DND-41 (cell line): ENCODE data around the gene NTMT1.

Source experiments
- ATAC-seq: fragments of 200-7000 bp; cut with Tn5 transposase; 3 replicates; pipeline ENCODE4 v1.9.1; 2021; ENCODE audit warnings: low read depth; ENCODE audit not compliant: insufficient read depth
- DNase-seq: peaks from one replicate; pipeline ENCODE4 v3.0.0-alpha.2; 2020
- H2AFZ ChIP-seq: 2 replicates; pipeline ENCODE4 v1.6.0; 2012; ENCODE audit warnings: low read depth, low read length
- H3K27ac ChIP-seq: 2 replicates; pipeline ENCODE4 v1.5.1; 2012; ENCODE audit warnings: low read length, inconsistent platforms
- H3K27me3 ChIP-seq: fragments of 200-600 bp; sonication (generic); 2 replicates; pipeline ENCODE4 v1.6.0; 2012; ENCODE audit warnings: low read length, mild to moderate bottlenecking, inconsistent platforms; ENCODE audit not compliant: insufficient read depth, poor library complexity
- H3K36me3 ChIP-seq: 2 replicates; pipeline ENCODE4 v1.5.1; 2012; ENCODE audit warnings: low read length, inconsistent platforms; ENCODE audit not compliant: insufficient read depth
- H3K4me1 ChIP-seq: 2 replicates; pipeline ENCODE4 v1.5.1; 2012; ENCODE audit warnings: mild to moderate bottlenecking, low read length; ENCODE audit not compliant: insufficient read depth
- H3K4me2 ChIP-seq: 2 replicates; pipeline ENCODE4 v1.6.0; 2012; ENCODE audit warnings: mild to moderate bottlenecking, moderate library complexity, low read length, inconsistent platforms; ENCODE audit not compliant: insufficient read depth
- H3K4me3 ChIP-seq, 2 experiments: fragments of 200-600 bp in 1 of 2; shearing (Covaris generic) in 1 of 2; 2 replicates each; pipeline ENCODE4 v1.5.1; 2012 to 2016; ENCODE audit warnings: inconsistent platforms in 2 of 2, low read length in 2 of 2, mild to moderate bottlenecking in 2 of 2, low read depth in 1 of 2, moderate library complexity in 1 of 2
- H3K79me2 ChIP-seq: 2 replicates; pipeline ENCODE4 v1.6.0; 2012; ENCODE audit warnings: low read length, inconsistent platforms; ENCODE audit not compliant: insufficient read depth
- H3K9ac ChIP-seq: 2 replicates; pipeline ENCODE4 v1.6.0; 2012; ENCODE audit warnings: low read depth, mild to moderate bottlenecking, inconsistent platforms, low read length, moderate library complexity
- H3K9me3 ChIP-seq: 2 replicates; pipeline ENCODE4 v1.5.1; 2012; ENCODE audit warnings: low read length, moderate library complexity, mild to moderate bottlenecking, inconsistent platforms; ENCODE audit not compliant: insufficient read depth, severe bottlenecking
- H4K20me1 ChIP-seq: 2 replicates; pipeline ENCODE4 v1.6.0; 2012; ENCODE audit warnings: low read length; ENCODE audit not compliant: insufficient read depth
- EZH2 ChIP-seq: IDR thresholded peaks from 3 replicates; pipeline ENCODE4 v1.6.1; 2012; ENCODE audit warnings: borderline replicate concordance, low read depth, mild to moderate bottlenecking, moderate library complexity, low read length, inconsistent platforms; ENCODE audit not compliant: severe bottlenecking
- TF ChIP-seq, protein P1 (sequence below): IDR thresholded peaks from 2 replicates; pipeline ENCODE4 v1.5.1; 2012; ENCODE audit warnings: borderline replicate concordance, low read length, moderate library complexity, mild to moderate bottlenecking; ENCODE audit not compliant: poor library complexity, severe bottlenecking; ENCODE audit errors: extremely low read depth

Gene NTMT1

GRCh38 chr9:129595311-129595741, 30.6 kb upstream of the NTMT1 start:
- no peak overlapping the region for H3K4me2 ChIP-seq
- TF ChIP-seq, protein P1, sequence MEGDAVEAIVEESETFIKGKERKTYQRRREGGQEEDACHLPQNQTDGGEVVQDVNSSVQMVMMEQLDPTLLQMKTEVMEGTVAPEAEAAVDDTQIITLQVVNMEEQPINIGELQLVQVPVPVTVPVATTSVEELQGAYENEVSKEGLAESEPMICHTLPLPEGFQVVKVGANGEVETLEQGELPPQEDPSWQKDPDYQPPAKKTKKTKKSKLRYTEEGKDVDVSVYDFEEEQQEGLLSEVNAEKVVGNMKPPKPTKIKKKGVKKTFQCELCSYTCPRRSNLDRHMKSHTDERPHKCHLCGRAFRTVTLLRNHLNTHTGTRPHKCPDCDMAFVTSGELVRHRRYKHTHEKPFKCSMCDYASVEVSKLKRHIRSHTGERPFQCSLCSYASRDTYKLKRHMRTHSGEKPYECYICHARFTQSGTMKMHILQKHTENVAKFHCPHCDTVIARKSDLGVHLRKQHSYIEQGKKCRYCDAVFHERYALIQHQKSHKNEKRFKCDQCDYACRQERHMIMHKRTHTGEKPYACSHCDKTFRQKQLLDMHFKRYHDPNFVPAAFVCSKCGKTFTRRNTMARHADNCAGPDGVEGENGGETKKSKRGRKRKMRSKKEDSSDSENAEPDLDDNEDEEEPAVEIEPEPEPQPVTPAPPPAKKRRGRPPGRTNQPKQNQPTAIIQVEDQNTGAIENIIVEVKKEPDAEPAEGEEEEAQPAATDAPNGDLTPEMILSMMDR = no peak
- TF ChIP-seq EZH2 = no peak
- H3K36me3 ChIP-seq = no peaks in the 10 kb centered on the region
- no peak for ATAC-seq
- no peaks in the 10 kb centered on the region for H3K9me3 ChIP-seq
- H3K27ac ChIP-seq = no peak overlapping the region
- no peak overlapping the region for H3K4me3 ChIP-seq
- H2AFZ ChIP-seq = no peak overlapping the region
- no peaks in the 10 kb centered on the region for H4K20me1 ChIP-seq
- DNase-seq = no peak
- H3K27me3 ChIP-seq = no peaks in the 10 kb centered on the region
- H3K4me1 ChIP-seq = no peaks in the 10 kb centered on the region
- H3K9ac ChIP-seq = no peak overlapping the region
- no peaks in the 10 kb centered on the region for H3K79me2 ChIP-seq

DNA sequence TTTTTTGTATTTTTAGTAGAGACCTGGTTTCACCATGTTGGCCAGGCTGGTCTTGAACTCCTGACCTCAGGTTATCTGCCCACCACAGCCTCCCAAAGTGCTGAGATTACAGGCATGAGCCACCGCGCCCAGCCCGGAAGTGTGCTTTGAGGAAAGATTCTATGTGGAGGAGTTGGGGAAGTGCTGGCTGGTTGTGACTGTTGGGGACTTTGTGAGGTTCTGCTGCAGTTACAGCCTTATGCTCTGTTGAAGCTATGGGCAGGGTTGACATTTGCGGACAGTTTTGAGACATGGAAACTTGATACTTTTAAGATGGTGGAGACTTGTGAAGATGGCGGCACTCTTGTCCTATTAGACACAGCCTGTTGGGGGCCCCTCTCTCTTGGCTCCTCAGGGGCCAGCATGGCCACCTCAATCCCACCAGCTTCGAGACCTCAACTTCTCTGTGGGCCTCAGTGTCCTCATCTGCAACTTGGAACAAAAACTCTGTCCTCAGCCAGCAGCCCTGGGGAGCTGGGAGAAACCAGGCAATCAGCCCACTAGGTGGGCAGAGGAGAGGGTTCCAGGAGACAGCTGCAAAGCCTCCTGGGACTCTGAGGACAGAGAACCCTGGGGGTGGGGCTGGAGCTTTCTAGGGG, 29.9 kb upstream of the NTMT1 start:
- Histone ChIP-seq H3K4me2 (no peak overlapping the region), H4K20me1 (no peaks in the 10 kb centered on the region), H3K4me3 (no peak overlapping the region), H3K9ac (no peak overlapping the region), H3K27ac (no peak overlapping the region), H3K4me1 (no peaks in the 10 kb centered on the region), H2AFZ (no peak overlapping the region), H3K9me3 (no peaks in the 10 kb centered on the region), H3K36me3 (no peaks in the 10 kb centered on the region), H3K79me2 (no peaks in the 10 kb centered on the region), H3K27me3 (no peaks in the 10 kb centered on the region)
- TF ChIP-seq, protein P1 = no peak
- TF ChIP-seq EZH2 = no peak
- no peak for DNase-seq
- no peak for ATAC-seq

DNA sequence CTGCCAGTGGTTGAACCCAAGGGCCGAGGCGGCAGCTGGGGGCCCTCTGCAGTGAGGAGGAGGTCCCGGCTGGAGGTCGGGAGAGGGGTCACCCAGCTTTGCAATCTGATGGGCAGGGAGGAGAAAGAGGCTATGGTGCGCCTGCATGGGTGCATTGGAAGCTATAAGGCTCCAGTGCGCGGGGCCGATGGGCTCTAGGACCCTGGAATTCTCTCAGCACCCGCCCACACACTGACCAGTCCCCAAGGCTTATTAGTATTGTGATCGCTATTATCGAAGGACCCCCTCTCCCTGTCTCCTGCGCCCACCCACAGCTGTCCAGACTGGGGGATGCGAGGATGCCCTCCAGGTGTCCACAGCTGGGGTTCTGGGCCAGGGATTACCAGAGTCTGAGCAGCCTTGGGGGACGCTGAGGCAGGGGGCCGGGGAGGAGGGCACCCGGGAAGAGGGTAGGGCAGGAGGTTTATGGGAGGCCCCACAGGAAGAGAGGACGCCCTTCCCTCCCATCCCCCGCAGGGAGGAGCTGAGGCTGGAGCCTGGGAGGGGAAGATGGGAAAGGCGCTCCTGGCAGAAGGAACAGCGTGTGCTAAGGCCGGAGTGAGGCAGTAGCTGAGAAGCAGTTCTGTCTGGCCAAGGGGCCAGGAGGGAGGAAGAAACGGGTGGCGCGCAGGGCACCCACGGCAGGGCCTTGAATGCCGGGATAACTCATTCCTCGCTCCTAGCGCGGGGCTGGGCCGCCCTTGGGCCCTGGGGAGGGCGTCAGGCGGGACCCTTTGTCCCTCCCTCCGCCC, 29.2 kb upstream of the NTMT1 start:
- Histone ChIP-seq H3K79me2 (no peaks in the 10 kb centered on the region), H3K4me1 (no peaks in the 10 kb centered on the region), H3K27ac (no peak overlapping the region), H3K9ac (no peak overlapping the region), H3K9me3 (no peaks in the 10 kb centered on the region), H3K4me3 (no peak overlapping the region), H2AFZ (no peak overlapping the region), H4K20me1 (no peaks in the 10 kb centered on the region), H3K36me3 (no peaks in the 10 kb centered on the region), H3K4me2 (no peak overlapping the region), H3K27me3 (no peaks in the 10 kb centered on the region)
- TF ChIP-seq, protein P1 = no peak
- TF ChIP-seq EZH2 = no peak
- DNase-seq = no peak
- no peak for ATAC-seq
